Uterus (tissue), 2 donors: ENCODE measurements around the gene NSD2.

Experiments
- POLR2A ChIP-seq, 2 donors: fragments of 450-650 bp; IDR thresholded peaks; one replicate each; pipeline ENCODE4 v1.6.1; 2016; ENCODE audit warnings: antibody characterized with exemption in 2 of 2, mild to moderate bottlenecking in 1 of 2, moderate library complexity in 1 of 2
- TF ChIP-seq, protein P1 (sequence below), 4 experiments: fragments of 200-600 bp in 2 of 4; fragments of 450-650 bp in 2 of 4; sonication (generic) in 2 of 4; IDR thresholded peaks; one replicate each; pipeline ENCODE4 v1.5.1; 2016 to 2019; ENCODE audit warnings: antibody characterized with exemption in 4 of 4, mild to moderate bottlenecking in 2 of 4, moderate library complexity in 1 of 4

DNA sequence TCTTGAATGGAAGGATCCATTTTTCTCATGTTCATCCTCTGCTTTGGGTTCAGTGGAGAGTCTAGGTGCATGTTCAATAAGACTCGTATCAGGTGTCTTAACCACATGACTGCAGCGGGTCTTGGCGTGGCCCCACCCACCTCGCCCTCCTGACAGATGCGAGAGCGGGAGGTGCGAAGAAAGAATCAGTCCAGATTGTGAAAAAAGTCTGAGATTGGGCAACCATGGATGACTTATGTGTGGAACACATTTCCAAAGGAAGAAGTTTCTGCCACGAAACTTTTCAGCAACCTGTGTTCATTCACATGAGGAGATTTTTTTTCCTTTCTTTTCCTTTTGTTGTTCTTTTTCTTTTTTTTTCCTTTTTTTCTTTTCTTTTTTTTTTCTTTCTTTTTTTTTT lies 66.8 kb downstream of the NSD2 start:
- TF ChIP-seq, protein P1, sequence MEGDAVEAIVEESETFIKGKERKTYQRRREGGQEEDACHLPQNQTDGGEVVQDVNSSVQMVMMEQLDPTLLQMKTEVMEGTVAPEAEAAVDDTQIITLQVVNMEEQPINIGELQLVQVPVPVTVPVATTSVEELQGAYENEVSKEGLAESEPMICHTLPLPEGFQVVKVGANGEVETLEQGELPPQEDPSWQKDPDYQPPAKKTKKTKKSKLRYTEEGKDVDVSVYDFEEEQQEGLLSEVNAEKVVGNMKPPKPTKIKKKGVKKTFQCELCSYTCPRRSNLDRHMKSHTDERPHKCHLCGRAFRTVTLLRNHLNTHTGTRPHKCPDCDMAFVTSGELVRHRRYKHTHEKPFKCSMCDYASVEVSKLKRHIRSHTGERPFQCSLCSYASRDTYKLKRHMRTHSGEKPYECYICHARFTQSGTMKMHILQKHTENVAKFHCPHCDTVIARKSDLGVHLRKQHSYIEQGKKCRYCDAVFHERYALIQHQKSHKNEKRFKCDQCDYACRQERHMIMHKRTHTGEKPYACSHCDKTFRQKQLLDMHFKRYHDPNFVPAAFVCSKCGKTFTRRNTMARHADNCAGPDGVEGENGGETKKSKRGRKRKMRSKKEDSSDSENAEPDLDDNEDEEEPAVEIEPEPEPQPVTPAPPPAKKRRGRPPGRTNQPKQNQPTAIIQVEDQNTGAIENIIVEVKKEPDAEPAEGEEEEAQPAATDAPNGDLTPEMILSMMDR (IDR thresholded peaks at IDR 0.05) = no peak
- no peak for TF ChIP-seq POLR2A (IDR thresholded peaks at IDR 0.05)
